H1 (cell line): ENCODE data around the gene ARHGEF26. TPM values are rescaled to one million over a fixed set of nuclear protein-coding genes. Genes with fewer than 3 reads are reported as not detected.

ENCODE experiments used
- CTCF ChIA-PET: fragments of 300-600 bp; sonication (Branson Sonifier 250); formaldehyde crosslinking; loops from one replicate; lab custom pipeline; 2021; ENCODE audit not compliant: partially characterized antibody; lab: Charles Lee
- POLR2A ChIA-PET: fragments of 300-600 bp; sonication (Branson Sonifier 250); formaldehyde crosslinking; loops from one replicate; lab custom pipeline; 2021; ENCODE audit warnings: inconsistent platforms; ENCODE audit not compliant: partially characterized antibody; lab: Charles Lee
- DNase-seq, 2 experiments: peaks; one replicate each; pipeline versions ENCODE4 v3.0.0 to v3.0.0-alpha.2; 2010 to 2022; ENCODE audit warnings: low spot score in 2 of 2, low read depth in 1 of 2, mixed read lengths in 1 of 2
- FAIRE-seq: peaks from 2 replicates; lab custom pipeline; 2011; peaks lifted over from hg19 to GRCh38; lab: Jason Lieb, UNC
- H2AFZ ChIP-seq: 2 replicates; pipeline ENCODE4 v1.8.1; 2012; ENCODE audit warnings: low read length, inconsistent platforms
- H2AK5ac ChIP-seq: 2 replicates; pipeline ENCODE4 v1.6.1; 2013; ENCODE audit warnings: low read depth, low read length
- H2BK120ac ChIP-seq: replicated peaks from 2 replicates; pipeline ENCODE3; 2013; ENCODE audit warnings: low read depth, low read length, inconsistent platforms
- H2BK12ac ChIP-seq: 2 replicates; pipeline ENCODE4 v1.6.1; 2013; ENCODE audit warnings: low read depth, low read length
- H2BK15ac ChIP-seq: 2 replicates; pipeline ENCODE4 v1.6.1; 2013; ENCODE audit warnings: low read length
- H2BK20ac ChIP-seq: 2 replicates; pipeline ENCODE4 v1.6.1; 2013; ENCODE audit warnings: low read length
- H2BK5ac ChIP-seq: 2 replicates; pipeline ENCODE4 v1.6.1; 2013; ENCODE audit warnings: low read depth, low read length
- H3K14ac ChIP-seq: 2 replicates; pipeline ENCODE4 v1.6.1; 2013; ENCODE audit warnings: inconsistent platforms; ENCODE audit not compliant: insufficient read length
- H3K18ac ChIP-seq: 2 replicates; pipeline ENCODE4 v1.6.1; 2013; ENCODE audit warnings: low read length; ENCODE audit errors: extremely low read depth
- H3K23ac ChIP-seq: 2 replicates; pipeline ENCODE4 v1.6.1; 2013; ENCODE audit warnings: inconsistent platforms; ENCODE audit not compliant: insufficient read length
- H3K23me2 ChIP-seq: 2 replicates; pipeline ENCODE4 v1.6.1; 2013; ENCODE audit warnings: low read depth, low read length
- H3K27ac ChIP-seq: 2 replicates; pipeline ENCODE4 v1.6.1; 2011; ENCODE audit warnings: low read depth, low read length, inconsistent platforms
- H3K27me3 ChIP-seq, 4 experiments: replicated peaks in 1 of 4; 1 replicate in 1 of 4; 2 replicates in 3 of 4; pipeline versions ENCODE4 v1.6.1 to v1.8.1; 2011 to 2013; ENCODE audit warnings: low read length in 3 of 4, mild to moderate bottlenecking in 3 of 4, inconsistent platforms in 2 of 4, mixed read lengths in 2 of 4, moderate library complexity in 1 of 4; ENCODE audit not compliant: control insufficient read depth in 3 of 4, insufficient read depth in 3 of 4; ENCODE audit errors: extremely low read depth in 1 of 4
- H3K36me3 ChIP-seq, 4 experiments: 2 replicates each; pipeline versions ENCODE4 v1.6.1 to v1.8.1; 2011 to 2013; ENCODE audit warnings: mild to moderate bottlenecking in 4 of 4, low read length in 3 of 4, moderate library complexity in 2 of 4, control low read depth in 1 of 4, inconsistent platforms in 1 of 4; ENCODE audit not compliant: insufficient read depth in 4 of 4, control insufficient read depth in 2 of 4
- H3K4ac ChIP-seq: replicated peaks from 2 replicates; pipeline ENCODE3; 2013; ENCODE audit warnings: low read length, low read depth, mixed read lengths, inconsistent platforms; ENCODE audit not compliant: insufficient read length
- H3K4me1 ChIP-seq, 4 experiments: replicated peaks in 1 of 4; 1 replicate in 1 of 4; 2 replicates in 3 of 4; pipeline versions ENCODE4 v1.6.1 to v1.8.1; 2011 to 2013; ENCODE audit warnings: low read length in 3 of 4, inconsistent platforms in 2 of 4, mixed read lengths in 1 of 4; ENCODE audit not compliant: insufficient read depth in 4 of 4, control insufficient read depth in 3 of 4
- H3K4me2 ChIP-seq, 2 experiments: 2 replicates each; pipeline versions ENCODE4 v1.6.1 to v1.8.1; 2011 to 2013; ENCODE audit warnings: low read depth in 2 of 2, low read length in 2 of 2, control low read depth in 1 of 2, inconsistent platforms in 1 of 2, mild to moderate bottlenecking in 1 of 2; ENCODE audit not compliant: insufficient read depth in 1 of 2
- H3K4me3 ChIP-seq, 4 experiments: fragments of 200-600, 300-600 bp in 1 of 4; sonication (generic), shearing (Covaris generic), sonication (Bioruptor Twin) in 1 of 4; 2 replicates each; pipeline versions ENCODE4 v1.5.1 to v1.8.1; 2011 to 2016; ENCODE audit warnings: low read length in 4 of 4, low read depth in 3 of 4, control low read depth in 2 of 4, inconsistent platforms in 2 of 4, mild to moderate bottlenecking in 2 of 4, mixed read lengths in 1 of 4, moderate library complexity in 1 of 4; ENCODE audit not compliant: insufficient read depth in 2 of 4; ENCODE audit errors: extremely low read depth in 1 of 4
- H3K56ac ChIP-seq: replicated peaks from 2 replicates; pipeline ENCODE3; 2013; ENCODE audit warnings: low read depth, mild to moderate bottlenecking, mixed read lengths, low read length, inconsistent platforms; ENCODE audit not compliant: insufficient read length
- H3K79me1 ChIP-seq: 2 replicates; pipeline ENCODE4 v1.6.1; 2013; ENCODE audit warnings: low read depth, low read length, control low read depth
- H3K79me2 ChIP-seq, 2 experiments: 2 replicates each; pipeline versions ENCODE4 v1.6.1 to v1.8.1; 2012 to 2013; ENCODE audit warnings: low read length in 2 of 2, mild to moderate bottlenecking in 2 of 2, inconsistent platforms in 1 of 2; ENCODE audit not compliant: insufficient read depth in 2 of 2, control insufficient read depth in 1 of 2
- H3K9ac ChIP-seq, 4 experiments: replicated peaks in 1 of 4; 1 replicate in 1 of 4; 2 replicates in 3 of 4; pipeline versions ENCODE4 v1.6.1 to v1.8.1; 2011 to 2013; ENCODE audit warnings: low read depth in 3 of 4, low read length in 3 of 4, control low read depth in 2 of 4, mild to moderate bottlenecking in 2 of 4, moderate library complexity in 2 of 4, inconsistent platforms in 1 of 4; ENCODE audit errors: extremely low read depth in 1 of 4
- H3K9me3 ChIP-seq, 2 experiments: 2 replicates each; pipeline versions ENCODE4 v1.6.1 to v1.8.1; 2012 to 2013; ENCODE audit warnings: mild to moderate bottlenecking in 2 of 2, moderate library complexity in 2 of 2, control low read depth in 1 of 2, inconsistent platforms in 1 of 2, low read depth in 1 of 2, low read length in 1 of 2, mixed read lengths in 1 of 2; ENCODE audit not compliant: insufficient read depth in 2 of 2
- H4K20me1 ChIP-seq, 2 experiments: replicated peaks in 1 of 2; 2 replicates each; pipeline versions ENCODE3 to v1.8.1; 2011 to 2013; ENCODE audit warnings: inconsistent platforms in 2 of 2, low read length in 2 of 2, mild to moderate bottlenecking in 1 of 2; ENCODE audit not compliant: insufficient read depth in 2 of 2, control insufficient read depth in 1 of 2
- H4K5ac ChIP-seq: 2 replicates; pipeline ENCODE4 v1.6.1; 2013; ENCODE audit warnings: low read length, low read depth, mixed read lengths, inconsistent platforms; ENCODE audit not compliant: insufficient read length
- H4K8ac ChIP-seq: 2 replicates; pipeline ENCODE4 v1.8.0; 2013; ENCODE audit warnings: mild to moderate bottlenecking, moderate library complexity, low read length, inconsistent platforms; ENCODE audit not compliant: insufficient read depth; ENCODE audit errors: extremely low read depth
- H4K91ac ChIP-seq: replicated peaks from 2 replicates; pipeline ENCODE3; 2013; ENCODE audit warnings: low read length, mixed read lengths, inconsistent platforms; ENCODE audit not compliant: insufficient read length
- BACH1 ChIP-seq: IDR thresholded peaks from 2 replicates; pipeline ENCODE4 v1.6.1; 2012; ENCODE audit warnings: low read length, improper control_type of control experiment
- TEAD4 ChIP-seq: IDR thresholded peaks from 2 replicates; pipeline ENCODE4 v1.6.1; 2012; ENCODE audit warnings: low read depth, low read length, inconsistent platforms, mixed read lengths
- WGBS, 2 experiments: shearing (Covaris generic) in 1 of 2; methylation state at CpG; one replicate each; pipeline versions ENCODE4 v1.1.6 to v1.1.7; 2013 to 2015; ENCODE audit warnings: low lambda C conversion rate in 2 of 2, mixed read lengths in 2 of 2, inconsistent platforms in 1 of 2, low coverage in 1 of 2, missing lambda C conversion rate in 1 of 2; ENCODE audit not compliant: insufficient replicate concordance in 2 of 2, insufficient coverage in 1 of 2, insufficient read length in 1 of 2; ENCODE audit errors: extremely low coverage in 1 of 2, missing lambda C conversion rate in 1 of 2; 5-methylcytosine and 5-hydroxymethylcytosine counted together
- polyA plus RNA-seq, 7 experiments: library from polyadenylated mRNA; depleted of rRNA in 3 of 7; stranded (reverse) in 5 of 7; unstranded in 2 of 7; fragments of >200 nt in 5 of 7; fragments of 200-250 nt in 2 of 7; gene quantifications; 1 replicate in 5 of 7; 2 replicates in 1 of 7; 4 replicates in 1 of 7; pipeline versions ENCODE4 v1.2.1 to v1.2.3, GENCODE V29; 2011 to 2013; ENCODE audit warnings: missing spikeins in 2 of 7, mixed read lengths in 2 of 7
- total RNA-seq: library from RNA; stranded (reverse); fragmentation: NEBNext Ultra II Directional; extraction: Animal tissue kit (Norgen Biotek cat#: 25700); gene quantifications from 2 replicates; pipeline ENCODE4 v1.2.1, GENCODE V29; 2021

The ARHGEF26 gene
- total and polyA plus RNA-seq, 2 of the 8 experiments (the other 6 are each of a cell fraction or from before 2014, with no cell fraction given), result 3.1 to 15.6 TPM

DNA sequence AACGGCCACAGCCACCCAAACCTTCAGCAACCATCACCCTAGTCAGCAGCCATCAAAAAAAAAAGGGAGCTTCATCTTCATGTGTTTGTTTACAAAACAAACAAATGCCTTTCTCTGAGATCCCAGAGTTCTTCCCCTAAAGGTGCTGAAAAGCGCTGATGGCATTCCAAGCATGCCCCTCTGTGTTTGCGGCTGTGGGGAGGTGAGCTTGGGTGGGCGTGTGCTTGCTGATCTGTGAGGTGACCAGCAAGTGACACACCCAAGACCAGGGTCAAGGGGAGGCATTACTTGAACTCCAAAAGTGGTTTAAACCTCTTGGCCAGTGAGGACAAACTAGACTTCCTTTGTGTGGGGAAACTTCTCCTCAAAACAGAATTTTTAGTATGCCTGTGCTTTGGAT is 121.6 kb downstream of the ARHGEF26 start:
- H3K27ac ChIP-seq, result no peak overlapping the region
- H3K23ac ChIP-seq, result no peak overlapping the region
- H3K14ac ChIP-seq, result no peak overlapping the region
- H2BK12ac ChIP-seq, result no peak overlapping the region
- no peaks in the 10 kb centered on the region for H3K79me2 ChIP-seq
- H3K79me1 ChIP-seq, result no peaks in the 10 kb centered on the region
- no peak overlapping the region for H3K4me3 ChIP-seq
- no peak overlapping the region for H4K5ac ChIP-seq
- no peaks in the 10 kb centered on the region for H3K27me3 ChIP-seq
- ChIA-PET POLR2A (interaction anchor here (1.4 kb wide), 1 partner anchor 11 kb away, joined by 3 read pairs; no protein-coding TSS in a partner anchor), CTCF (interaction anchor here (0.6 to 4.5 kb wide), 3 partner anchors 10 to 1553 kb away, joined by 5 to 22 read pairs (median 6); no protein-coding TSS in a partner anchor)
- H3K9me3 ChIP-seq, result no peaks in the 10 kb centered on the region
- no peak overlapping the region for H3K9ac ChIP-seq
- H2BK20ac ChIP-seq, result no peak overlapping the region
- no peak overlapping the region for H3K4ac ChIP-seq
- DNase-seq, result peak in 1 of 2 experiments; percentile 31
- H2AFZ ChIP-seq, result no peak overlapping the region
- H4K8ac ChIP-seq, result no peak overlapping the region
- no peak for FAIRE-seq
- 56% methylated on average over 4 of the region's 4 CpGs; no CpG with 5 or more reads in 1 of the 2 experiments for WGBS, 2 experiments
- H2BK15ac ChIP-seq, result no peak overlapping the region
- H2AK5ac ChIP-seq, result no peak overlapping the region
- no peak overlapping the region for H2BK5ac ChIP-seq
- H3K4me2 ChIP-seq, result peak overlapping the region in 1 of 2 experiments; percentile 32; a peak in 1 of 4 replicates
- H3K56ac ChIP-seq, result no peak overlapping the region
- H3K36me3 ChIP-seq, result peaks cover 0 to 5% (median 2%) of the 10 kb centered on the region in 4 experiments; a peak in 2 of 8 replicates
- H3K23me2 ChIP-seq, result no peaks in the 10 kb centered on the region; the same call in 1 of the 2 replicates
- H4K20me1 ChIP-seq, result no peaks in the 10 kb centered on the region
- peak; percentile 94 for TF ChIP-seq TEAD4
- TF ChIP-seq BACH1, result no peak
- no peak overlapping the region for H2BK120ac ChIP-seq
- H4K91ac ChIP-seq, result no peak overlapping the region
- H3K18ac ChIP-seq, result 0 out of 2 replicates have a peak overlapping the region, but pooled peaks have one; percentile 40
- H3K4me1 ChIP-seq, result peaks cover 0 to 9% (median 2%) of the 10 kb centered on the region in 4 experiments; a peak in 3 of 7 replicates
